HepG2 (cell line): ENCODE results near the gene SYNGR1. TPM values are rescaled to one million over a fixed set of nuclear protein-coding genes. Genes with fewer than 3 reads are reported as not detected.
A peak's percentile ranks its signal among the peaks of the same experiment; 100 is the strongest.

ENCODE experiments used
- ADNP ChIP-seq: sonication (generic); formaldehyde crosslinking; IDR thresholded peaks from 2 replicates; pipeline ENCODE4 v1.4.0; 2020; ENCODE audit warnings: missing genetic modification reagents
- CEBPB ChIP-seq: IDR thresholded peaks from 2 replicates; pipeline ENCODE4 v1.6.1; 2011; ENCODE audit warnings: low read depth, low read length, improper control_type of control experiment, borderline replicate concordance
- CEBPG ChIP-seq: IDR thresholded peaks from 2 replicates; pipeline ENCODE4 v1.6.1; 2016
- polyA plus RNA-seq, 8 experiments: library from polyadenylated mRNA; depleted of rRNA in 3 of 8; stranded (reverse) in 7 of 8; unstranded in 1 of 8; fragments of >200 nt; fragmentation: Illumina TruSeq in 4 of 8; extraction: Trizol in 4 of 8; gene quantifications; 2 replicates each; pipeline versions ENCODE4 v1.2.1 to v1.2.3, GENCODE V29; 2011 to 2016; ENCODE audit warnings: low read depth in 4 of 8, missing spikeins in 1 of 8, mixed read lengths in 1 of 8; ENCODE audit not compliant: insufficient read depth in 1 of 8
- total RNA-seq, 5 experiments: library from RNA; depleted of rRNA; stranded (reverse); fragments of >200 nt; fragmentation: Illumina TruSeq; extraction: Trizol; gene quantifications; 2 replicates each; pipeline ENCODE4 v1.2.3, GENCODE V29; 2016; ENCODE audit warnings: low read depth in 1 of 5
- TF ChIP-seq, protein P1 (sequence below): sonication (generic); formaldehyde crosslinking; IDR thresholded peaks from 2 replicates; pipeline ENCODE4 v1.4.0; 2020; ENCODE audit warnings: mild to moderate bottlenecking, missing genetic modification reagents
- TF ChIP-seq, protein P2 (sequence below), 2 experiments: sonication (generic) in 1 of 2; formaldehyde crosslinking in 1 of 2; IDR thresholded peaks; 2 replicates each; pipeline versions ENCODE4 v1.6.1 to v1.9.0; 2014 to 2022; ENCODE audit warnings: antibody characterized with exemption in 1 of 2, borderline replicate concordance in 1 of 2, inconsistent platforms in 1 of 2, low read depth in 1 of 2, missing genetic modification reagents in 1 of 2
- TF ChIP-seq, protein P3 (sequence below): sonication (generic); formaldehyde crosslinking; IDR thresholded peaks from 2 replicates; pipeline ENCODE4 v1.5.0; 2020; ENCODE audit warnings: mild to moderate bottlenecking, missing genetic modification reagents, borderline replicate concordance
- TF ChIP-seq, protein P4 (sequence below): sonication (generic); formaldehyde crosslinking; IDR thresholded peaks from 2 replicates; pipeline ENCODE4 v1.5.1; 2020; ENCODE audit warnings: mild to moderate bottlenecking, missing genetic modification reagents

SYNGR1 gene
- total and polyA plus RNA-seq, 2 of the 13 experiments (the other 11 are each of a cell fraction or from before 2014, with no cell fraction given): 0.27 to 2.7 TPM

DNA sequence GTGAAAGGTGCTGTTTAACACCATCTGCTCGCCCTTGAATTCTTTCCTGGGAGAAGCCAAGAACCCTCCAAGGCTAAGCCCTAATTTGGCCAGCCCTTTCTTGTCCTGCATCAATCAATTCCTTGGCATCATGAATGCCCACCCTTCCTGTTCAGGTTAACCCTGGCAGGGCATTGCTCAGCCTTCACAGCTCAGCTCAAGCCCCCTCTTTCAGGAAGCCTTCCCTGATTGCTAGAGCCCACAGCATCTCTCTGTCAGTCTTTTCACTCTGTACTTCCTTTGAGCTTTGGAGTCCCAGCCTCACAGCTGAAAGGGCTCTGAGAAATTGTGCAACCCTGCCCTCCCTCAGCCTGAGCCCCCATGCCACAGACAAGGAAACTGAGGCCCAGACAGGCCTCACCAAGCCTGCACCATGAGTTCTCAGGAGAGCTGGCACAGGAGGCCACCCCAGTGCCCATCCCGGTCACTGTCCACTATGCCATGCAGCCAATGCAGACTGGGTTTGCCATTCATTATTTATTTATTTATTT, 47.3 kb upstream of the SYNGR1 start (continued):
- TF ChIP-seq, protein P1, sequence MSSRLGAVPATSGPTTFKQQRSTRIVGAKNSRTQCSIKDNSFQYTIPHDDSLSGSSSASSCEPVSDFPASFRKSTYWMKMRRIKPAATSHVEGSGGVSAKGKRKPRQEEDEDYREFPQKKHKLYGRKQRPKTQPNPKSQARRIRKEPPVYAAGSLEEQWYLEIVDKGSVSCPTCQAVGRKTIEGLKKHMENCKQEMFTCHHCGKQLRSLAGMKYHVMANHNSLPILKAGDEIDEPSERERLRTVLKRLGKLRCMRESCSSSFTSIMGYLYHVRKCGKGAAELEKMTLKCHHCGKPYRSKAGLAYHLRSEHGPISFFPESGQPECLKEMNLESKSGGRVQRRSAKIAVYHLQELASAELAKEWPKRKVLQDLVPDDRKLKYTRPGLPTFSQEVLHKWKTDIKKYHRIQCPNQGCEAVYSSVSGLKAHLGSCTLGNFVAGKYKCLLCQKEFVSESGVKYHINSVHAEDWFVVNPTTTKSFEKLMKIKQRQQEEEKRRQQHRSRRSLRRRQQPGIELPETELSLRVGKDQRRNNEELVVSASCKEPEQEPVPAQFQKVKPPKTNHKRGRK (CRISPR knock-in tag): no peak
- TF ChIP-seq ADNP (CRISPR knock-in tag) (0 out of 2 replicates have a peak, but pooled peaks have one; percentile 33), CEBPB (peak; percentile 66; the same call in 1 of the 2 replicates), CEBPG (CRISPR knock-in tag) (peak; percentile 62)
- TF ChIP-seq, protein P2, sequence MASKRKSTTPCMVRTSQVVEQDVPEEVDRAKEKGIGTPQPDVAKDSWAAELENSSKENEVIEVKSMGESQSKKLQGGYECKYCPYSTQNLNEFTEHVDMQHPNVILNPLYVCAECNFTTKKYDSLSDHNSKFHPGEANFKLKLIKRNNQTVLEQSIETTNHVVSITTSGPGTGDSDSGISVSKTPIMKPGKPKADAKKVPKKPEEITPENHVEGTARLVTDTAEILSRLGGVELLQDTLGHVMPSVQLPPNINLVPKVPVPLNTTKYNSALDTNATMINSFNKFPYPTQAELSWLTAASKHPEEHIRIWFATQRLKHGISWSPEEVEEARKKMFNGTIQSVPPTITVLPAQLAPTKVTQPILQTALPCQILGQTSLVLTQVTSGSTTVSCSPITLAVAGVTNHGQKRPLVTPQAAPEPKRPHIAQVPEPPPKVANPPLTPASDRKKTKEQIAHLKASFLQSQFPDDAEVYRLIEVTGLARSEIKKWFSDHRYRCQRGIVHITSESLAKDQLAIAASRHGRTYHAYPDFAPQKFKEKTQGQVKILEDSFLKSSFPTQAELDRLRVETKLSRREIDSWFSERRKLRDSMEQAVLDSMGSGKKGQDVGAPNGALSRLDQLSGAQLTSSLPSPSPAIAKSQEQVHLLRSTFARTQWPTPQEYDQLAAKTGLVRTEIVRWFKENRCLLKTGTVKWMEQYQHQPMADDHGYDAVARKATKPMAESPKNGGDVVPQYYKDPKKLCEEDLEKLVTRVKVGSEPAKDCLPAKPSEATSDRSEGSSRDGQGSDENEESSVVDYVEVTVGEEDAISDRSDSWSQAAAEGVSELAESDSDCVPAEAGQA (IDR thresholded peaks at IDR 0.05; ENCODE audit: low read depth): no peak
- TF ChIP-seq, protein P2 (CRISPR knock-in tag; IDR thresholded peaks at IDR 0.05; ENCODE audit: borderline replicate concordance): no peak
- TF ChIP-seq, protein P3, sequence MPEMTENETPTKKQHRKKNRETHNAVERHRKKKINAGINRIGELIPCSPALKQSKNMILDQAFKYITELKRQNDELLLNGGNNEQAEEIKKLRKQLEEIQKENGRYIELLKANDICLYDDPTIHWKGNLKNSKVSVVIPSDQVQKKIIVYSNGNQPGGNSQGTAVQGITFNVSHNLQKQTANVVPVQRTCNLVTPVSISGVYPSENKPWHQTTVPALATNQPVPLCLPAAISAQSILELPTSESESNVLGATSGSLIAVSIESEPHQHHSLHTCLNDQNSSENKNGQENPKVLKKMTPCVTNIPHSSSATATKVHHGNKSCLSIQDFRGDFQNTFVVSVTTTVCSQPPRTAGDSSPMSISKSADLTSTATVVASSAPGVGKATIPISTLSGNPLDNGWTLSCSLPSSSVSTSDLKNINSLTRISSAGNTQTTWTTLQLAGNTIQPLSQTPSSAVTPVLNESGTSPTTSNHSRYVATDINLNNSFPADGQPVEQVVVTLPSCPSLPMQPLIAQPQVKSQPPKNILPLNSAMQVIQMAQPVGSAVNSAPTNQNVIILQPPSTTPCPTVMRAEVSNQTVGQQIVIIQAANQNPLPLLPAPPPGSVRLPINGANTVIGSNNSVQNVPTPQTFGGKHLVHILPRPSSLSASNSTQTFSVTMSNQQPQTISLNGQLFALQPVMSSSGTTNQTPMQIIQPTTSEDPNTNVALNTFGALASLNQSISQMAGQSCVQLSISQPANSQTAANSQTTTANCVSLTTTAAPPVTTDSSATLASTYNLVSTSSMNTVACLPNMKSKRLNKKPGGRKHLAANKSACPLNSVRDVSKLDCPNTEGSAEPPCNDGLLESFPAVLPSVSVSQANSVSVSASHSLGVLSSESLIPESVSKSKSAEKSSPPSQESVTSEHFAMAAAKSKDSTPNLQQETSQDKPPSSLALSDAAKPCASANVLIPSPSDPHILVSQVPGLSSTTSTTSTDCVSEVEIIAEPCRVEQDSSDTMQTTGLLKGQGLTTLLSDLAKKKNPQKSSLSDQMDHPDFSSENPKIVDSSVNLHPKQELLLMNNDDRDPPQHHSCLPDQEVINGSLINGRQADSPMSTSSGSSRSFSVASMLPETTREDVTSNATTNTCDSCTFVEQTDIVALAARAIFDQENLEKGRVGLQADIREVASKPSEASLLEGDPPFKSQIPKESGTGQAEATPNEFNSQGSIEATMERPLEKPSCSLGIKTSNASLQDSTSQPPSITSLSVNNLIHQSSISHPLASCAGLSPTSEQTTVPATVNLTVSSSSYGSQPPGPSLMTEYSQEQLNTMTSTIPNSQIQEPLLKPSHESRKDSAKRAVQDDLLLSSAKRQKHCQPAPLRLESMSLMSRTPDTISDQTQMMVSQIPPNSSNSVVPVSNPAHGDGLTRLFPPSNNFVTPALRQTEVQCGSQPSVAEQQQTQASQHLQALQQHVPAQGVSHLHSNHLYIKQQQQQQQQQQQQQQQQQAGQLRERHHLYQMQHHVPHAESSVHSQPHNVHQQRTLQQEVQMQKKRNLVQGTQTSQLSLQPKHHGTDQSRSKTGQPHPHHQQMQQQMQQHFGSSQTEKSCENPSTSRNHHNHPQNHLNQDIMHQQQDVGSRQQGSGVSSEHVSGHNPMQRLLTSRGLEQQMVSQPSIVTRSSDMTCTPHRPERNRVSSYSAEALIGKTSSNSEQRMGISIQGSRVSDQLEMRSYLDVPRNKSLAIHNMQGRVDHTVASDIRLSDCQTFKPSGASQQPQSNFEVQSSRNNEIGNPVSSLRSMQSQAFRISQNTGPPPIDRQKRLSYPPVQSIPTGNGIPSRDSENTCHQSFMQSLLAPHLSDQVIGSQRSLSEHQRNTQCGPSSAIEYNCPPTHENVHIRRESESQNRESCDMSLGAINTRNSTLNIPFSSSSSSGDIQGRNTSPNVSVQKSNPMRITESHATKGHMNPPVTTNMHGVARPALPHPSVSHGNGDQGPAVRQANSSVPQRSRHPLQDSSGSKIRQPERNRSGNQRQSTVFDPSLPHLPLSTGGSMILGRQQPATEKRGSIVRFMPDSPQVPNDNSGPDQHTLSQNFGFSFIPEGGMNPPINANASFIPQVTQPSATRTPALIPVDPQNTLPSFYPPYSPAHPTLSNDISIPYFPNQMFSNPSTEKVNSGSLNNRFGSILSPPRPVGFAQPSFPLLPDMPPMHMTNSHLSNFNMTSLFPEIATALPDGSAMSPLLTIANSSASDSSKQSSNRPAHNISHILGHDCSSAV: no peak
- TF ChIP-seq, protein P4, sequence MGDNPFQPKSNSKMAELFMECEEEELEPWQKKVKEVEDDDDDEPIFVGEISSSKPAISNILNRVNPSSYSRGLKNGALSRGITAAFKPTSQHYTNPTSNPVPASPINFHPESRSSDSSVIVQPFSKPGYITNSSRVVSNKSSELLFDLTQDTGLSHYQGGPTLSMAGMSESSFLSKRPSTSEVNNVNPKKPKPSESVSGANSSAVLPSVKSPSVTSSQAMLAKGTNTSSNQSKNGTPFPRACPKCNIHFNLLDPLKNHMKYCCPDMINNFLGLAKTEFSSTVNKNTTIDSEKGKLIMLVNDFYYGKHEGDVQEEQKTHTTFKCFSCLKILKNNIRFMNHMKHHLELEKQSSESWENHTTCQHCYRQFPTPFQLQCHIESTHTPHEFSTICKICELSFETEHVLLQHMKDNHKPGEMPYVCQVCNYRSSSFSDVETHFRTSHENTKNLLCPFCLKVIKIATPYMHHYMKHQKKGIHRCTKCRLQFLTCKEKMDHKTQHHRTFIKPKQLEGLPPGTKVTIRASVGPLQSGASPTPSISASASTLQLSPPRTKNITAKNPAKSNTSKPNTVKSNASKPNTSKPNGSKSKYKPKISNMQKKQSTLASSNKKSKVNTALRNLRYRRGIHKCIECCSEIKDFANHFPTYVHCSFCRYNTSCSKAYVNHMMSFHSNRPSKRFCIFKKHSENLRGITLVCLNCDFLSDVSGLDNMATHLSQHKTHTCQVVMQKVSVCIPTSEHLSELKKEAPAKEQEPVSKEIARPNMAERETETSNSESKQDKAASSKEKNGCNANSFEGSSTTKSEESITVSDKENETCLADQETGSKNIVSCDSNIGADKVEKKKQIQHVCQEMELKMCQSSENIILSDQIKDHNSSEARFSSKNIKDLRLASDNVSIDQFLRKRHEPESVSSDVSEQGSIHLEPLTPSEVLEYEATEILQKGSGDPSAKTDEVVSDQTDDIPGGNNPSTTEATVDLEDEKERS: 0 out of 2 replicates have a peak, but pooled peaks have one; percentile 2
